NCI-H1105 treated with DMSO at 0.1 percent for 48 hours (cell line): ENCODE data around the gene TRPM8.

Experiments
- DNase-seq: peaks from one replicate; lab custom pipeline; 2025; lab: John Stamatoyannopoulos, UW

Gene TRPM8

GRCh38 chr2:234047361-234047760, 130.2 kb downstream of the TRPM8 start:
- DNase-seq = no peak

GRCh38 chr2:234048049-234048448, 130.9 kb downstream of the TRPM8 start:
- DNase-seq = no peak

- DNase-seq = no peak
These were observed 133.4 kb downstream of the TRPM8 start, which contains the start of gene SPP2 for GRCh38 chr2:234050455-234051135. TSS of gene SPP2 (plus strand) at chr2:234050702. CDS start at chr2:234050787, 85 bp downstream.

GRCh38 chr2:234051374-234052070, 134.3 kb downstream of the TRPM8 start:
- DNase-seq = no peak

GRCh38 chr2:234058881-234059280, 141.7 kb downstream of the TRPM8 start:
- DNase-seq = no peak

- DNase-seq = no peak
These were observed 143.1 kb downstream of the TRPM8 start for GRCh38 chr2:234060236-234060635.

GRCh38 chr2:234061624-234062257, 144.6 kb downstream of the TRPM8 start:
- DNase-seq = no peak

GRCh38 chr2:234066587-234066986, 149.4 kb downstream of the TRPM8 start:
- DNase-seq = no peak
